HG03045 (cell line): ENCODE measurements around the gene GUCY1A2.

Experiments
- ATAC-seq: cut with Tn5 transposase; IDR thresholded peaks from one replicate; pipeline ENCODE4 v1.9.1; 2021; ENCODE audit warnings: mild to moderate bottlenecking, moderate library complexity; ENCODE audit not compliant: unreplicated experiment

The GUCY1A2 gene

GRCh38 chr11:106679581-106679980 is 338.7 kb downstream of the GUCY1A2 start:
- ATAC-seq: no peak

DNA sequence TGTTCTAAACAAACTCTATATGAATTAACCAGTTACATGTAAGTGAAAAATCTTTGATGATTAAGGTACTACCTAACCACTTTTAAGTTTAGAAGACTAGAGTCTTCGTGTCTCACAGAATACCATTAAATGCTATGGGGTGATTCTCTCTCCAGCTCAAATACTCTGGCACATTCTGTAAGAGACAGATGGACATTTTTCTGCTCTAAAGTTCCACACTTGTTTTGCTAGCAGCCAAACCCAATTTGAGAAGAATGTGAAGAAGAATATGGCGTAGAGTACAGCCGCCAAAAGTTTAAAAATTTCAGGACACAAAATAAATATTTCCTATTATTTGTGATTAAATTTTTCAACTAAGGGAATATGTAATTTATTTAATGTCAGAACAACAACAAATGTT is 339.1 kb downstream of the GUCY1A2 start:
- no peak for ATAC-seq

DNA sequence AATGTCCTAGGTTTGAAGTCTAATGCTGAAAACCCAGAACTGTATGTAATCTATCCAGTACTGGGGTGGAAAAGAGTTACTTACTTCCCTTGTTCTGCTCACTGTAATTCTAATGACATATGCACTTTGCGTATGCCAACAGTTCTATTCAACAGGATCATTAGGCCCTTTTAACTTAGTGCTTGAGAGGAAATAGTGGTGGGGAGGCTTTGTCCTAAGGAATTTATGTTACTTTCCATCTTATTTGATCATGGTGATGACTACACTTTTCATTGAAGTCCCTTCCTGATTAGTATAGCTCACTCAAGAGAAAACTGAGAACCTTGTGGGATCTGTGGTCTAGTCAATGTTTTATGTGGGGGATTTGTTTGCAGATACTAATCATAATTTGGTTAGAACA is 348.2 kb downstream of the GUCY1A2 start:
- no peak for ATAC-seq

DNA sequence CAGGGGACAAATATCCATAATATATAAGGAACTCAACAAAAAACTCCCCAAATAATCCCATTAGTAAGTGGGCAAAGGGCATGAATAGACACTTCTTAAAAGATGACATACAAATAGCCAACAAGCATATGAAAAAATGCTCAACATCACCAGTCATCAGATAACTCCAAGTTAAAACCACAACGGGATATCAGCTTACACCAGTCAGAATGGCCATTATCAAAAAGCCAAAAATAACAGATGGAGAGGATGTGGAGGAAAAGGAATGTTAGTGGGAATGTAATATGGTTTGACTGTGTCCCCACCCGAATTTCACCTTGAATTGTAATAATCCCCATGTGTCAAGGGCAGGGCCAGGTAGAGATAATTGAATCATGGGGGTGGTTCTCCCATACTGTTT is 350.1 kb downstream of the GUCY1A2 start:
- no peak for ATAC-seq

DNA sequence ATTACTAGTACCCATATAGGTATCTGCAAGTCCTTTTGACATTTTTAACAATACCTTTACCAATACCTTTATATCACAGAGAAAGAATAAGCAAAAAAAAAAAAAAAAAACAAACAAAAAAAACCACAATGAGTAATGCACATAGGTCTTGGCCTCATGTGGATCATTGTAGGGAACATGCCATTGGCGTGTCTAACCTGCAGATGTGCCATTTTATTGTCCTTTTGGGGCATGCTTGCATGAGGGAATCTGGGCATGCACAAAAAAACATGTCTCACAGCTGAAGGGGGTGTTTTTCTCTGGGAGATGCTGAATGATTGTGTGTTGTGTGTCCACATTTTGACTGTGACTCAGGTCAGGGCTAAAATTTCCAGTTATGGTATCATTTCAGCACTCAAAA is 361.6 kb downstream of the GUCY1A2 start:
- ATAC-seq: no peak

DNA sequence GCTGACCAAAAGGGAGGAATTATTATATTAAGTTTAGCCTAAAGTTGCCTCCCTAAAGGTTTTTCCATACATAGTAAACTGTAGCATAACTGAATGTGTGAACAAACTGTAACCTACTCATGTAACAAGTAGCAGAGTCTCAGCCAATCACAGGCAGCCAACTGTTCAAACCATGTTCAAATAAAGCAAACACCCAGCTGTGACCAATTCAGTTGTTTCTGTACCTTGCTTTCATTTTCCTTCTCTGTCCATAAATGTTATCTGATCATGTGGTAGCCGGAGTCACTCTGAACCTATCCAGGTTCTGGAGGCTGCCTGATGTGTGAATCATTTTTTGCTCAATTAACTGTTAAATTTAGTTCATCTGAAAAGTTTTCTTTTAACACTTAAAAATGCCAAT is 373.5 kb downstream of the GUCY1A2 start:
- ATAC-seq: no peak

DNA sequence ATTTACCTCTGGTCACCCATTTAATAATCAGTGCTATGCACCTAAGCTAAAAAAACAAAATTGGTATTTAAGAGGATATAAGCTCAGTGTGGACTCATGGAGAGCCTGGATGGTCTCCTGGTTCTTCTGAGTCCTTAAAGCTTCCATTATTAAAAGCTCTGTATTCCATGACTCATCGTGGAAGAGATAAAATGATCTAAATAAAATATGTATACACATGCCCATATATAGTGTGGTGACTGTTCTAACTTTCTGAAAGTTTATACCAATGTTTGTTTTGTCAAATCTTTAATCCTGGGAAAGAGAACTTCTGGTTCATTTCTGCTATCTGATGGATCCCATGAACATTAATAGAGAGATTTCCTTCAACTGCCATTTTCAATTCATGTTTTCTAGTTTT is 375.9 kb downstream of the GUCY1A2 start:
- ATAC-seq: no peak

DNA sequence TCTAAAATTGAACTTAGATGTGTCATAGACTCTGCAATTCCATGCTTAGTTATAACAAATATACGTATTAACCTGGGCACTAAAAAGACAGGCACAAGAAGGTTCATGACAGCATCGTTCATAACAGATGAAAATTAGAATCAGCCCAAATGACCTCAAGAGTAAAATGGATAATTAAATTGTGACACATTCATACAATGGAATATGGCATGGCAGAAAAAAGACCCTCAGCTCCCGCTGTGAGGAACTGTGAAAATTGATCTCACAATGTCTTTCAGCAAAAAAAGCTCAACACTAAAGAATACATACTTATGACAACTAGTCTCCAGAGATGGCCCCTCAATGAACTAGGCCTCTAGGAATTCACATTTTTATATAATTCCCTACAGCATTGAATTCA is 386.0 kb downstream of the GUCY1A2 start:
- no peak for ATAC-seq

GRCh38 chr11:106627694-106628093 is 390.6 kb downstream of the GUCY1A2 start:
- ATAC-seq: no peak

DNA sequence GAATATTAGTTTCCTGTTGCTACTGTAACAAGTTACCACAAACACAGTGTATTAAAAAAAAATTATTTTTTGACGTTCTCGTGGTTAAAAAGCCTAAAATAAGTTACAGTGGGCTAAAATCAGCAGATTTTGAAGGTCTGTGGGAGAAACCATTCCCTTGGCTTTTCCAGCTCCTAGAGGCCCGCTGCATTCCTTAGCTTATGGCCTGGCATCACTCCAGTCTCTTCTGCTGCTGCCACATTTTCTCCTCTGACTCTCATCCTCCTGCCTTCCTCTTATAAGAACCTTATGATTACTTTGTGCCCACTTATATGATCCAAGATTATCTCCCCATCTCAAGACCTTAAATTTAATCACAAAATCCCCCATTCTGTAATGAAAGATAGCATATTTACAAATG is 392.7 kb downstream of the GUCY1A2 start:
- ATAC-seq: no peak

DNA sequence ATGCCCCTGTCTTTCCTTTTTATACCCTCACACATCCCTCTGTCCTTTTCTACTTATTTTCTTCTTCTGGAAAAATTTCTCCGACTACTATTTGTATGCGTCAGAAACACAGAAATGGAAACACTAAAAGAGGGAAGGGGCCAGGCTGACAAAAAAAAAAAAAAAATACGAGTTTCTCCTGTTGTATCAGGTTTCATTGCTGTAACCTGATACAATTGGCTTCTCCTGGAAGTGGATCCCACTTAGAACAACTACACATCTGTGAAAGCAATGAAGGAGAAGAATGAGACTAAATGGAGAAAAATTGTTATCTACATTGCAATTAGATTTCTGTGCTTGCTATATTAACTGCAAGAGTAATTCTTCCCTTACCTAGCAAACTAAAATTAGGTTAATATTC is 393.9 kb downstream of the GUCY1A2 start:
- no peak for ATAC-seq
